HS-27A (cell line): ENCODE results near the gene CNOT8.
A peak's percentile ranks its signal among the peaks of the same experiment; 100 is the strongest.
"Not testable (repeated sequence)": the region's sequence is repeated elsewhere in the genome, so short reads cannot be mapped to it uniquely, and the experiment has no call there.

Experiments used
- DNase-seq: peaks from one replicate; pipeline ENCODE4 v3.0.0-alpha.2; 2012; ENCODE audit warnings: low read depth, missing footprints

Gene CNOT8

GRCh38 chr5:154858297-154858971 lies at the start of gene CNOT8:
Gene CNOT8, plus strand, starts transcription at chr5:154858627. Its CDS starts 4,652 bp downstream, at chr5:154863279.
- peak; percentile 76 for DNase-seq

GRCh38 chr5:154811239-154811638 lies 47.2 kb upstream of the CNOT8 start:
- no peak for DNase-seq

GRCh38 chr5:154811653-154812465 lies 46.6 kb upstream of the CNOT8 start:
- DNase-seq = peak; percentile 7

GRCh38 chr5:154813158-154813557 lies 45.3 kb upstream of the CNOT8 start:
- no peak for DNase-seq

GRCh38 chr5:154813736-154814135 lies 44.7 kb upstream of the CNOT8 start:
- DNase-seq = no peak

- no peak for DNase-seq
These were observed 43.4 kb upstream of the CNOT8 start for GRCh38 chr5:154815025-154815424.

GRCh38 chr5:154815684-154816247 lies 42.7 kb upstream of the CNOT8 start:
- no peak for DNase-seq

GRCh38 chr5:154816891-154817492 lies 41.4 kb upstream of the CNOT8 start:
- no peak for DNase-seq

GRCh38 chr5:154817815-154818214 lies 40.6 kb upstream of the CNOT8 start:
- no peak for DNase-seq

GRCh38 chr5:154818471-154819116 lies 39.8 kb upstream of the CNOT8 start:
- no peak for DNase-seq

- DNase-seq = no peak
These were observed 38.9 kb upstream of the CNOT8 start for GRCh38 chr5:154819546-154819945.

GRCh38 chr5:154820383-154820782 lies 38.0 kb upstream of the CNOT8 start:
- no peak for DNase-seq

GRCh38 chr5:154822896-154823295 lies 35.5 kb upstream of the CNOT8 start:
- DNase-seq = not testable (repeated sequence)

GRCh38 chr5:154823605-154824004 lies 34.8 kb upstream of the CNOT8 start:
- no peak for DNase-seq

- DNase-seq = no peak
These were observed 34.4 kb upstream of the CNOT8 start for GRCh38 chr5:154824070-154824469.

- no peak for DNase-seq
These were observed 29.2 kb upstream of the CNOT8 start for GRCh38 chr5:154829181-154829588.

GRCh38 chr5:154829589-154830218 lies 28.7 kb upstream of the CNOT8 start:
- DNase-seq = no peak

GRCh38 chr5:154830219-154830595 lies 28.2 kb upstream of the CNOT8 start:
- no peak for DNase-seq

- no peak for DNase-seq
These were observed 27.8 kb upstream of the CNOT8 start for GRCh38 chr5:154830596-154830995.

GRCh38 chr5:154831451-154831850 lies 27.0 kb upstream of the CNOT8 start:
- no peak for DNase-seq

GRCh38 chr5:154832804-154833203 lies 25.6 kb upstream of the CNOT8 start:
- DNase-seq = not testable (repeated sequence)

GRCh38 chr5:154834053-154834452 lies 24.4 kb upstream of the CNOT8 start:
- no peak for DNase-seq
